Measurements from ENCODE around the gene CNTNAP2.

- no peak for TF ChIP-seq POLR2A (IDR thresholded peaks at IDR 0.05)
- no peak for TF ChIP-seq CTCF (IDR thresholded peaks at IDR 0.05)
These were observed 2267.1 kb downstream of the CNTNAP2 start for GRCh38 chr7:148383651-148384050.

Data from lower leg skin (tissue), 3 donors.